ENCODE data around the gene CDKN2AIPNL. TPM values are rescaled to one million over a fixed set of nuclear protein-coding genes. Genes with fewer than 3 reads are reported as not detected.

The CDKN2AIPNL gene
- total and polyA plus RNA-seq, 2 of the 8 experiments (the other 6 are each of a cell fraction or from before 2014, with no cell fraction given): 40.0 to 56.3 TPM

GRCh38 chr5:134394932-134395331, 16.7 kb downstream of the CDKN2AIPNL start:
- Histone ChIP-seq H3K14ac (ENCODE audit: insufficient read length) (no peak overlapping the region), H3K4me2 (ENCODE audit: insufficient read depth in 1 of 2, low read depth in 2 of 2, low read length in 2 of 2) (no peak overlapping the region), H3K27me3 (replicated peaks in 1 of 4; ENCODE audit: control insufficient read depth in 3 of 4, extremely low read depth in 1 of 4, insufficient read depth in 3 of 4, low read length in 3 of 4) (no peaks in the 10 kb centered on the region), H2BK120ac (replicated peaks; ENCODE audit: low read depth, low read length) (no peak overlapping the region), H3K79me1 (ENCODE audit: low read depth, low read length) (no peaks in the 10 kb centered on the region), H3K56ac (replicated peaks; ENCODE audit: insufficient read length, low read depth, low read length) (no peak overlapping the region), H4K20me1 (replicated peaks in 1 of 2; ENCODE audit: control insufficient read depth in 1 of 2, insufficient read depth in 2 of 2, low read length in 2 of 2) (peaks cover 0 to 2% of the 10 kb centered on the region in 2 experiments), H2BK20ac (ENCODE audit: low read length) (no peak overlapping the region), H3K79me2 (ENCODE audit: control insufficient read depth in 1 of 2, insufficient read depth in 2 of 2, low read length in 2 of 2) (no peaks in the 10 kb centered on the region), H3K4me1 (replicated peaks in 1 of 4; ENCODE audit: control insufficient read depth in 3 of 4, insufficient read depth in 4 of 4, low read length in 3 of 4) (no peaks in the 10 kb centered on the region), H3K27ac (ENCODE audit: low read depth, low read length) (no peak overlapping the region), H3K18ac (ENCODE audit: extremely low read depth, low read length) (no peak overlapping the region), H3K23me2 (ENCODE audit: low read depth, low read length) (no peaks in the 10 kb centered on the region), H2BK15ac (ENCODE audit: low read length) (no peak overlapping the region), H4K5ac (ENCODE audit: insufficient read length, low read depth, low read length) (no peak overlapping the region), H2AK5ac (ENCODE audit: low read depth, low read length) (no peak overlapping the region), H3K4me3 (ENCODE audit: extremely low read depth in 1 of 4, insufficient read depth in 2 of 4, low read depth in 3 of 4, low read length in 4 of 4) (no peak overlapping the region), H3K9me3 (ENCODE audit: insufficient read depth in 2 of 2, low read depth in 1 of 2, low read length in 1 of 2) (no peaks in the 10 kb centered on the region), H2BK5ac (ENCODE audit: low read depth, low read length) (no peak overlapping the region), H3K36me3 (ENCODE audit: control insufficient read depth in 2 of 4, insufficient read depth in 4 of 4, low read length in 3 of 4) (peaks cover 10 to 56% (median 26%) of the 10 kb centered on the region in 4 experiments), H3K9ac (replicated peaks in 1 of 4; ENCODE audit: extremely low read depth in 1 of 4, low read depth in 3 of 4, low read length in 3 of 4) (no peak overlapping the region), H3K23ac (ENCODE audit: insufficient read length) (no peak overlapping the region), H2BK12ac (ENCODE audit: low read depth, low read length) (no peak overlapping the region), H4K8ac (ENCODE audit: extremely low read depth, insufficient read depth, low read length) (no peak overlapping the region), H3K4ac (replicated peaks; ENCODE audit: insufficient read length, low read depth, low read length) (no peak overlapping the region), H2AFZ (ENCODE audit: low read length) (no peak overlapping the region), H4K91ac (replicated peaks; ENCODE audit: insufficient read length, low read length) (no peak overlapping the region)
- WGBS, 2 experiments (ENCODE audit: extremely low coverage in 1 of 2, insufficient coverage in 1 of 2, insufficient read length in 1 of 2, insufficient replicate concordance in 2 of 2, low coverage in 1 of 2, low lambda C conversion rate in 2 of 2, missing lambda C conversion rate in 1 of 2): 93% methylated on average over 7 of the region's 7 CpGs; no CpG with 5 or more reads in 1 of the 2 experiments
- FAIRE-seq (no peak), DNase-seq (ENCODE audit: low read depth in 1 of 2, low spot score in 2 of 2) (no peak)
- ChIA-PET CTCF (ENCODE audit: partially characterized antibody) (interaction anchor here (1.1 to 3.4 kb wide), 4 partner anchors 14 to 193 kb away, joined by 5 to 24 read pairs (median 6); no protein-coding TSS in a partner anchor), POLR2A (ENCODE audit: partially characterized antibody) (interaction anchor here (1.3 to 6.7 kb wide), 10 partner anchors 13 to 69 kb away, joined by 3 to 51 read pairs (median 6); partner anchors contain the start of genes CDKN2AIPNL and UBE2B)
- TF ChIP-seq ATF2 (IDR thresholded peaks at IDR 0.05; ENCODE audit: low read length): no peak
- TF ChIP-seq KDM5A (IDR thresholded peaks at IDR 0.05; ENCODE audit: low read length): no peak
- no peak for TF ChIP-seq RBBP5 (IDR thresholded peaks at IDR 0.05; ENCODE audit: borderline replicate concordance, low read depth, low read length)
- TF ChIP-seq JUN (IDR thresholded peaks at IDR 0.05; ENCODE audit: low read depth, low read length): no peak
- TF ChIP-seq SP4 (IDR thresholded peaks at IDR 0.05; ENCODE audit: low read length): no peak
- no peak for TF ChIP-seq RXRA (IDR thresholded peaks at IDR 0.05; ENCODE audit: insufficient read depth, low read depth, low read length)
- no peak for TF ChIP-seq USF2 (IDR thresholded peaks at IDR 0.05; ENCODE audit: low read length)
- TF ChIP-seq SP2 (IDR thresholded peaks at IDR 0.05; ENCODE audit: low read length): no peak
